SK-N-SH treated with all-trans-retinoic acid at 6 μM for 48 hours (cell line): ENCODE data around the gene CEP290.

Experiments used
- ATAC-seq: fragments of 200-7000 bp; cut with Tn5 transposase; 3 replicates; pipeline ENCODE4 v1.9.1; 2020; ENCODE audit warnings: mild to moderate bottlenecking, moderate library complexity
- CREB5 ChIP-seq: fragments of 250-450 bp; sonication (Bioruptor Pico); IDR thresholded peaks from 2 replicates; pipeline ENCODE4 v1.5.1; 2020; ENCODE audit warnings: low read depth, mild to moderate bottlenecking, moderate library complexity
- CSDC2 ChIP-seq: fragments of 250-450 bp; sonication (Bioruptor Pico); IDR thresholded peaks from 2 replicates; pipeline ENCODE4 v1.5.0; 2020; ENCODE audit warnings: mild to moderate bottlenecking, moderate library complexity
- CSRNP3 ChIP-seq: fragments of 250-450 bp; sonication (Bioruptor Pico); IDR thresholded peaks from 2 replicates; pipeline ENCODE4 v1.5.1; 2021; ENCODE audit warnings: mild to moderate bottlenecking, moderate library complexity
- ESRRG ChIP-seq: fragments of 250-450 bp; sonication (Bioruptor Pico); IDR thresholded peaks from 2 replicates; pipeline ENCODE4 v1.6.1; 2021; ENCODE audit warnings: mild to moderate bottlenecking
- GLIS3 ChIP-seq: fragments of 250-450 bp; sonication (Bioruptor Pico); IDR thresholded peaks from 2 replicates; pipeline ENCODE4 v1.5.0; 2020; ENCODE audit warnings: mild to moderate bottlenecking, moderate library complexity
- ISL1 ChIP-seq: fragments of 250-450 bp; sonication (Bioruptor Pico); IDR thresholded peaks from 2 replicates; pipeline ENCODE4 v2.1.2; 2022; ENCODE audit warnings: mild to moderate bottlenecking, moderate library complexity
- OSR1 ChIP-seq: fragments of 250-450 bp; sonication (Bioruptor Pico); IDR thresholded peaks from 2 replicates; pipeline ENCODE4 v1.8.0; 2022; ENCODE audit warnings: moderate library complexity, mild to moderate bottlenecking, inconsistent platforms
- PATZ1 ChIP-seq: fragments of 250-450 bp; sonication (Bioruptor Pico); IDR thresholded peaks from 2 replicates; pipeline ENCODE4 v1.8.0; 2020; ENCODE audit warnings: mild to moderate bottlenecking, moderate library complexity, borderline replicate concordance
- POU6F1 ChIP-seq: fragments of 250-450 bp; sonication (Bioruptor Pico); IDR thresholded peaks from 2 replicates; pipeline ENCODE4 v1.8.0; 2021; ENCODE audit warnings: low read depth, mild to moderate bottlenecking, moderate library complexity, borderline replicate concordance
- PPARA ChIP-seq: fragments of 250-450 bp; sonication (Bioruptor Pico); IDR thresholded peaks from 2 replicates; pipeline ENCODE4 v1.5.0; 2020; ENCODE audit warnings: mild to moderate bottlenecking, borderline replicate concordance
- SNAI2 ChIP-seq: fragments of 250-450 bp; sonication (Bioruptor Pico); IDR thresholded peaks from 2 replicates; pipeline ENCODE4 v1.5.0; 2020; ENCODE audit warnings: mild to moderate bottlenecking, moderate library complexity
- TCF4 ChIP-seq: fragments of 250-450 bp; sonication (Bioruptor Pico); IDR thresholded peaks from 2 replicates; pipeline ENCODE4 v1.8.0; 2021; ENCODE audit warnings: mild to moderate bottlenecking, moderate library complexity, borderline replicate concordance
- TOX ChIP-seq: fragments of 250-450 bp; sonication (Bioruptor Pico); IDR thresholded peaks from 2 replicates; pipeline ENCODE4 v1.8.0; 2021; ENCODE audit warnings: mild to moderate bottlenecking, moderate library complexity, borderline replicate concordance
- TSHZ2 ChIP-seq: fragments of 250-450 bp; sonication (Bioruptor Pico); IDR thresholded peaks from 2 replicates; pipeline ENCODE4 v1.5.0; 2020; ENCODE audit warnings: mild to moderate bottlenecking, moderate library complexity
- ZFP3 ChIP-seq: fragments of 250-450 bp; sonication (Bioruptor Pico); IDR thresholded peaks from 2 replicates; pipeline ENCODE4 v1.5.0; 2020; ENCODE audit warnings: mild to moderate bottlenecking, moderate library complexity
- ZNF70 ChIP-seq: fragments of 450-650 bp; formaldehyde crosslinking; IDR thresholded peaks from 2 replicates; pipeline ENCODE4 v1.5.0; 2020; ENCODE audit warnings: mild to moderate bottlenecking, moderate library complexity
- ZNF8 ChIP-seq: fragments of 450-650 bp; formaldehyde crosslinking; IDR thresholded peaks from 2 replicates; pipeline ENCODE4 v1.5.0; 2020; ENCODE audit warnings: mild to moderate bottlenecking, moderate library complexity

CEP290 gene

GRCh38 chr12:88092771-88093170 is 49.1 kb downstream of the CEP290 start:
- no peak for TF ChIP-seq TSHZ2
- TF ChIP-seq ZFP3 (CRISPR knock-in tag): no peak
- no peak for TF ChIP-seq ZNF8 (CRISPR knock-in tag)
- no peak for TF ChIP-seq CREB5 (CRISPR knock-in tag)
- TF ChIP-seq ZNF70 (CRISPR knock-in tag): no peak
- no peak for TF ChIP-seq GLIS3 (CRISPR knock-in tag)
- no peak for TF ChIP-seq TCF4 (CRISPR knock-in tag)
- no peak for TF ChIP-seq PATZ1 (CRISPR knock-in tag)
- no peak for ATAC-seq

- no peak for TF ChIP-seq ESRRG
- TF ChIP-seq OSR1 (CRISPR knock-in tag): no peak
- no peak for TF ChIP-seq SNAI2
- no peak for TF ChIP-seq POU6F1 (CRISPR knock-in tag)
- ATAC-seq: no peak
These were observed 57.7 kb downstream of the CEP290 start for GRCh38 chr12:88084210-88084609.

GRCh38 chr12:88083634-88084033 is 58.3 kb downstream of the CEP290 start:
- no peak for ATAC-seq
- TF ChIP-seq ZFP3 (CRISPR knock-in tag): no peak

- TF ChIP-seq ZFP3 (CRISPR knock-in tag): no peak
- no peak for TF ChIP-seq PPARA (CRISPR knock-in tag)
- TF ChIP-seq CSDC2: no peak
- TF ChIP-seq ISL1: no peak
- TF ChIP-seq CSRNP3 (CRISPR knock-in tag): no peak
- no peak for TF ChIP-seq ZNF70 (CRISPR knock-in tag)
- no peak for TF ChIP-seq POU6F1 (CRISPR knock-in tag)
- TF ChIP-seq TOX: no peak
- no peak for TF ChIP-seq ESRRG
- TF ChIP-seq, all 23 proteins: peak for 0
- no peak for ATAC-seq
These were observed 60.6 kb downstream of the CEP290 start for GRCh38 chr12:88081247-88081646.
